HFF-Myc (cell line): Measurements from ENCODE around the gene ANKS1A.

Experiments used
- DNase-seq: peaks from one replicate; pipeline ENCODE4 v3.0.0-alpha.2; 2011; ENCODE audit warnings: low read depth; ENCODE audit errors: extremely low read depth
- H3K4me3 ChIP-seq: replicated peaks from 2 replicates; pipeline ENCODE4 v1.5.1; 2011; ENCODE audit warnings: low read depth, mild to moderate bottlenecking, control low read depth, low read length
- CTCF ChIP-seq: IDR thresholded peaks from 2 replicates; pipeline ENCODE4 v1.5.1; 2012; ENCODE audit warnings: mild to moderate bottlenecking, low read depth, low read length, control low read depth; ENCODE audit errors: missing control alignments

ANKS1A gene

GRCh38 chr6:35049900-35050756 is 161.1 kb downstream of the ANKS1A start:
- H3K4me3 ChIP-seq = no peak overlapping the region
- DNase-seq = peak; percentile 76
- TF ChIP-seq CTCF = no peak

GRCh38 chr6:35050757-35051330 is 161.8 kb downstream of the ANKS1A start:
- H3K4me3 ChIP-seq = no peak overlapping the region
- TF ChIP-seq CTCF = no peak
- no peak for DNase-seq

- no peak for TF ChIP-seq CTCF
- DNase-seq = no peak
- H3K4me3 ChIP-seq = no peak overlapping the region
These were observed 162.3 kb downstream of the ANKS1A start for GRCh38 chr6:35051396-35051795.

GRCh38 chr6:35051997-35052583 is 163.0 kb downstream of the ANKS1A start:
- H3K4me3 ChIP-seq = no peak overlapping the region
- no peak for TF ChIP-seq CTCF
- DNase-seq = no peak

GRCh38 chr6:35052694-35053565 is 163.9 kb downstream of the ANKS1A start:
- H3K4me3 ChIP-seq = no peak overlapping the region
- no peak for TF ChIP-seq CTCF
- DNase-seq = no peak

GRCh38 chr6:35053701-35054100 is 164.6 kb downstream of the ANKS1A start:
- no peak overlapping the region for H3K4me3 ChIP-seq
- no peak for TF ChIP-seq CTCF
- no peak for DNase-seq
